Measurements from ENCODE around the gene AGAP3.

Gene AGAP3

GRCh38 chr7:151189038-151189437, 102.8 kb downstream of the AGAP3 start:
- DNase-seq: no peak

GRCh38 chr7:151191544-151191943, 105.3 kb downstream of the AGAP3 start:
- DNase-seq: no peak

GRCh38 chr7:151192002-151192539, 105.8 kb downstream of the AGAP3 start:
- no peak for DNase-seq

GRCh38 chr7:151193203-151193978, 107.1 kb downstream of the AGAP3 start:
- no peak for DNase-seq
